Activated naive CD8-positive, alpha-beta T cell treated with anti-CD3 and anti-CD28 coated beads for 36 hours (primary cell): ENCODE results near the gene GRIA1. TPM values are rescaled to one million over a fixed set of nuclear protein-coding genes. Genes with fewer than 3 reads are reported as not detected.

Experiments used
- DNase-seq: peaks from one replicate; pipeline ENCODE4 v3.0.0; 2021
- H3K27ac Mint-ChIP-seq: one replicate; pipeline ENCODE4 v1.8.0; 2022; ENCODE audit warnings: mild to moderate bottlenecking, moderate library complexity, mixed read lengths
- H3K27me3 Mint-ChIP-seq: one replicate; pipeline ENCODE4 v1.8.0; 2022; ENCODE audit warnings: mild to moderate bottlenecking, mixed read lengths
- H3K36me3 Mint-ChIP-seq: one replicate; pipeline ENCODE4 v1.8.0; 2021; ENCODE audit warnings: mild to moderate bottlenecking, mixed read lengths
- H3K4me1 Mint-ChIP-seq: one replicate; pipeline ENCODE4 v1.8.0; 2021; ENCODE audit warnings: mixed read lengths
- H3K4me3 Mint-ChIP-seq: one replicate; pipeline ENCODE4 v1.8.0; 2022; ENCODE audit warnings: mild to moderate bottlenecking, moderate library complexity, mixed read lengths
- H3K9me3 Mint-ChIP-seq: one replicate; pipeline ENCODE4 v1.8.0; 2022; ENCODE audit warnings: mixed read lengths
- total RNA-seq, 2 experiments: library from RNA; stranded (reverse); gene quantifications; one replicate each; pipeline ENCODE4 v1.2.3, GENCODE V29; 2021

GRIA1 gene
- total RNA-seq, 2 experiments from 2014 or later, result not detected

GRCh38 chr5:153483482-153483881 lies 7.0 kb upstream of the GRIA1 start:
- Mint-ChIP-seq H3K36me3 (no peaks in the 10 kb centered on the region), H3K27ac (no peak overlapping the region), H3K4me1 (no peaks in the 10 kb centered on the region), H3K9me3 (no peaks in the 10 kb centered on the region), H3K27me3 (peaks cover 6% of the 10 kb centered on the region), H3K4me3 (no peak overlapping the region)
- no peak for DNase-seq

GRCh38 chr5:153485641-153486040 lies 4.8 kb upstream of the GRIA1 start:
- Mint-ChIP-seq H3K9me3 (no peaks in the 10 kb centered on the region), H3K27me3 (peaks cover 15% of the 10 kb centered on the region), H3K4me3 (no peak overlapping the region), H3K36me3 (no peaks in the 10 kb centered on the region), H3K4me1 (no peaks in the 10 kb centered on the region), H3K27ac (no peak overlapping the region)
- DNase-seq, result no peak

GRCh38 chr5:153486771-153487170 lies 3.7 kb upstream of the GRIA1 start:
- DNase-seq, result no peak
- Mint-ChIP-seq H3K27ac (no peak overlapping the region), H3K27me3 (peaks cover 27% of the 10 kb centered on the region), H3K4me3 (no peak overlapping the region), H3K4me1 (no peaks in the 10 kb centered on the region), H3K36me3 (no peaks in the 10 kb centered on the region), H3K9me3 (no peaks in the 10 kb centered on the region)

- DNase-seq, result no peak
- no peaks in the 10 kb centered on the region for H3K9me3 Mint-ChIP-seq
- no peaks in the 10 kb centered on the region for H3K4me1 Mint-ChIP-seq
- peaks cover 40% of the 10 kb centered on the region for H3K27me3 Mint-ChIP-seq
- no peak overlapping the region for H3K4me3 Mint-ChIP-seq
- no peaks in the 10 kb centered on the region for H3K36me3 Mint-ChIP-seq
- H3K27ac Mint-ChIP-seq, result no peak overlapping the region
Measured at GRCh38 chr5:153489611-153490010, 859 bp upstream of the GRIA1 start.

GRCh38 chr5:153491038-153491744 lies 721 bp downstream of the GRIA1 start:
- no peaks in the 10 kb centered on the region for H3K4me1 Mint-ChIP-seq
- DNase-seq, result no peak
- no peaks in the 10 kb centered on the region for H3K36me3 Mint-ChIP-seq
- H3K4me3 Mint-ChIP-seq, result no peak overlapping the region
- no peak overlapping the region for H3K27ac Mint-ChIP-seq
- H3K9me3 Mint-ChIP-seq, result no peaks in the 10 kb centered on the region
- peaks cover 40% of the 10 kb centered on the region for H3K27me3 Mint-ChIP-seq

- Mint-ChIP-seq H3K27me3 (peaks cover 40% of the 10 kb centered on the region), H3K4me1 (no peaks in the 10 kb centered on the region), H3K4me3 (no peak overlapping the region), H3K36me3 (no peaks in the 10 kb centered on the region), H3K27ac (no peak overlapping the region), H3K9me3 (no peaks in the 10 kb centered on the region)
- no peak for DNase-seq
Measured at GRCh38 chr5:153491856-153492255, 1.4 kb downstream of the GRIA1 start.

GRCh38 chr5:153496835-153497234 lies 6.4 kb downstream of the GRIA1 start:
- no peaks in the 10 kb centered on the region for H3K36me3 Mint-ChIP-seq
- H3K4me1 Mint-ChIP-seq, result no peaks in the 10 kb centered on the region
- no peak overlapping the region for H3K4me3 Mint-ChIP-seq
- no peaks in the 10 kb centered on the region for H3K9me3 Mint-ChIP-seq
- no peak for DNase-seq
- H3K27me3 Mint-ChIP-seq, result peaks cover 13% of the 10 kb centered on the region
- H3K27ac Mint-ChIP-seq, result no peak overlapping the region

- H3K4me3 Mint-ChIP-seq, result no peak overlapping the region
- H3K9me3 Mint-ChIP-seq, result no peaks in the 10 kb centered on the region
- peaks cover 7% of the 10 kb centered on the region for H3K27me3 Mint-ChIP-seq
- no peaks in the 10 kb centered on the region for H3K36me3 Mint-ChIP-seq
- H3K4me1 Mint-ChIP-seq, result no peaks in the 10 kb centered on the region
- DNase-seq, result no peak
- no peak overlapping the region for H3K27ac Mint-ChIP-seq
Measured at GRCh38 chr5:153498516-153498915, 8.0 kb downstream of the GRIA1 start.

GRCh38 chr5:153500178-153500577 lies 9.7 kb downstream of the GRIA1 start:
- Mint-ChIP-seq H3K36me3 (no peaks in the 10 kb centered on the region), H3K27me3 (no peaks in the 10 kb centered on the region), H3K9me3 (no peaks in the 10 kb centered on the region), H3K4me1 (no peaks in the 10 kb centered on the region), H3K4me3 (no peak overlapping the region), H3K27ac (no peak overlapping the region)
- DNase-seq, result no peak

GRCh38 chr5:153504726-153505125 lies 14.3 kb downstream of the GRIA1 start:
- H3K9me3 Mint-ChIP-seq, result no peaks in the 10 kb centered on the region
- H3K27me3 Mint-ChIP-seq, result peaks cover 7% of the 10 kb centered on the region
- H3K4me3 Mint-ChIP-seq, result no peak overlapping the region
- no peaks in the 10 kb centered on the region for H3K4me1 Mint-ChIP-seq
- no peaks in the 10 kb centered on the region for H3K36me3 Mint-ChIP-seq
- no peak overlapping the region for H3K27ac Mint-ChIP-seq
- DNase-seq, result no peak

GRCh38 chr5:153508700-153509099 lies 18.2 kb downstream of the GRIA1 start:
- Mint-ChIP-seq H3K4me3 (no peak overlapping the region), H3K4me1 (no peaks in the 10 kb centered on the region), H3K27me3 (peaks cover 7% of the 10 kb centered on the region), H3K36me3 (no peaks in the 10 kb centered on the region), H3K9me3 (no peaks in the 10 kb centered on the region), H3K27ac (no peak overlapping the region)
- no peak for DNase-seq

GRCh38 chr5:153511622-153512021 lies 21.2 kb downstream of the GRIA1 start:
- Mint-ChIP-seq H3K9me3 (no peaks in the 10 kb centered on the region), H3K4me3 (no peak overlapping the region), H3K4me1 (no peaks in the 10 kb centered on the region), H3K27ac (no peak overlapping the region), H3K36me3 (no peaks in the 10 kb centered on the region), H3K27me3 (peaks cover 2% of the 10 kb centered on the region)
- DNase-seq, result no peak

- no peaks in the 10 kb centered on the region for H3K4me1 Mint-ChIP-seq
- no peak overlapping the region for H3K4me3 Mint-ChIP-seq
- H3K27ac Mint-ChIP-seq, result no peak overlapping the region
- no peaks in the 10 kb centered on the region for H3K36me3 Mint-ChIP-seq
- no peaks in the 10 kb centered on the region for H3K27me3 Mint-ChIP-seq
- H3K9me3 Mint-ChIP-seq, result no peaks in the 10 kb centered on the region
- DNase-seq, result no peak
Measured at GRCh38 chr5:153513156-153513555, 22.7 kb downstream of the GRIA1 start.

GRCh38 chr5:153515301-153515700 lies 24.8 kb downstream of the GRIA1 start:
- Mint-ChIP-seq H3K27ac (no peak overlapping the region), H3K4me3 (no peak overlapping the region), H3K27me3 (no peaks in the 10 kb centered on the region), H3K36me3 (no peaks in the 10 kb centered on the region), H3K4me1 (no peaks in the 10 kb centered on the region), H3K9me3 (no peaks in the 10 kb centered on the region)
- no peak for DNase-seq

GRCh38 chr5:153516504-153517240 lies 26.2 kb downstream of the GRIA1 start:
- H3K4me1 Mint-ChIP-seq, result no peaks in the 10 kb centered on the region
- no peaks in the 10 kb centered on the region for H3K36me3 Mint-ChIP-seq
- no peak overlapping the region for H3K27ac Mint-ChIP-seq
- no peaks in the 10 kb centered on the region for H3K27me3 Mint-ChIP-seq
- H3K9me3 Mint-ChIP-seq, result no peaks in the 10 kb centered on the region
- DNase-seq, result no peak
- H3K4me3 Mint-ChIP-seq, result no peak overlapping the region

GRCh38 chr5:153517241-153517611 lies 26.8 kb downstream of the GRIA1 start:
- Mint-ChIP-seq H3K27me3 (no peaks in the 10 kb centered on the region), H3K4me1 (no peaks in the 10 kb centered on the region), H3K4me3 (no peak overlapping the region), H3K9me3 (no peaks in the 10 kb centered on the region), H3K27ac (no peak overlapping the region), H3K36me3 (no peaks in the 10 kb centered on the region)
- no peak for DNase-seq
